Measurements from ENCODE around the gene GJC2.
"Not testable (repeated sequence)": the region's sequence is repeated elsewhere in the genome, so short reads cannot be mapped to it uniquely, and the experiment has no call there.

Gene GJC2

GRCh38 chr1:228174482-228175315 lies 25.0 kb downstream of the GJC2 start:
- no peak for DNase-seq

- DNase-seq = no peak
Measured at GRCh38 chr1:228175316-228176023, 25.7 kb downstream of the GJC2 start.

DNA sequence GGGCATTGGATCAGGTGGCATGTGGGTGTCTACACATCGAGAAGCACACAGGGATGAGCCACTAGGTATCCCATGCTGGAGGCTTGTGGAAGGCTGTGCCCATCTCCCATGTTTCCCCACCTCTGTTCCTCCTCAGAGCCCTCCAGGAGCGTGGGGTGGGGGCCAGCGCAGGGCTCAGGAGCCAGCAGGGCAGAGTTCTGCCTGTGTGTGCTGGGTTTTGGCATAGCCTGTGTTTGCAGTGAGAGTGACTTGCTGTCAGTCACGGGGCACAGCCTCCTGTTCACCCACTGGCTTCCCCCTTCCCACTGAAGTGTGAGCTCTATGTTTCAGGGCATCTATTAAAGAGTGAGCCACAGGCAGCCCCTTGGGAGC lies 26.3 kb downstream of the GJC2 start:
- DNase-seq = no peak

DNA sequence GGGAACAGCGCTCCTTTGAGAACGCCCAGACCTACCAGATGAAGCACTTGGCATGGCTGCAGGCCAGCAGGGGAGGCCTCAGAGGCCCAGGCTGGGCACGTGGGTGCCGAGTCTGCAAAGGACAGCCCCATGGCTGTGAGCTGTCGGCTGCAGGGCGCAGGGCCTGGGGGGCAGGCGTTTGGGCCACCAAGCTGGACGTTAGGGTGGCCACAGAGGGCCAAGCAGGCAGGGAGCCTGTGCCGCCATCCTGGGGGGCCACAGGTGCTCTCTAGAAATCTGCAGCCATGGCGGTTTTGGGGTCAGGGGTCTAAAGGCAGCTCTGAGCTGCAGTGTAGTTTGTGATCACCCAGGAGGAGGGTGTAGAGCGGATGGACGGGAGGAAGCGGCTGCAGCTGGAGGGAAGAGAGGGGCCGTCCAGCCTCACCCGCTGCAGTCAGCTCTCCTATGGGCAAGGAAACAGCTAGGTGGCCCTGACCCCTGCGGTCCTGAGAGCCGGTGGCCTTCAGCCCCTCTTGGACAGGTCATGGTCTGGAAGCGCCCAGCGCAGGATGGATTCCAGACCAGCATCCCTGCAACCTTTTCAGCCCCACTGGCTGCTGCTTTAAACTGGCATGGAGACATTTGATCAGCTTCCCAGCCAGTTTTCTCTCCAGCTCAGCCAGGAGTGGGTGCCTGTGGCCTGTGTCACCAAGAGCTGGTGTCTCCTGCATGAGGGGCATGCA lies 26.9 kb downstream of the GJC2 start:
- no peak for DNase-seq

DNA sequence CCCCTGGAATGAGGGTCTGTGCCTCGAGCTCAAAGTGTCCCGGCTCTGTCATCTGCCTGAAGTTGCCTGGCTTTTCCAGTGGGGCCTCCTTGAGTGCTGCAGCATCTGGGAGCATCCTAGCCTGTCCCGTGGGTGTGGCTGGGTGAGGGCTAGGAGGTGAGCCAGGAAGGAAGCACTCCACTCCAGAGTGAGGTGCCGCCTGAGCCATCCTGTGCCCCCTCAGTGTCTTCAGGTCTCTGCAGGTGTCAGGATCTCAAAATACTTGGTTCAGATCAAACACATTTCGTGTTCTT lies 27.4 kb downstream of the GJC2 start:
- DNase-seq = no peak

- no peak for DNase-seq
Measured at GRCh38 chr1:228177721-228178710, 28.3 kb downstream of the GJC2 start.

GRCh38 chr1:228178737-228179684 lies 29.3 kb downstream of the GJC2 start:
- no peak for DNase-seq

- no peak for DNase-seq
Measured at GRCh38 chr1:228180271-228180958, 30.7 kb downstream of the GJC2 start.

DNA sequence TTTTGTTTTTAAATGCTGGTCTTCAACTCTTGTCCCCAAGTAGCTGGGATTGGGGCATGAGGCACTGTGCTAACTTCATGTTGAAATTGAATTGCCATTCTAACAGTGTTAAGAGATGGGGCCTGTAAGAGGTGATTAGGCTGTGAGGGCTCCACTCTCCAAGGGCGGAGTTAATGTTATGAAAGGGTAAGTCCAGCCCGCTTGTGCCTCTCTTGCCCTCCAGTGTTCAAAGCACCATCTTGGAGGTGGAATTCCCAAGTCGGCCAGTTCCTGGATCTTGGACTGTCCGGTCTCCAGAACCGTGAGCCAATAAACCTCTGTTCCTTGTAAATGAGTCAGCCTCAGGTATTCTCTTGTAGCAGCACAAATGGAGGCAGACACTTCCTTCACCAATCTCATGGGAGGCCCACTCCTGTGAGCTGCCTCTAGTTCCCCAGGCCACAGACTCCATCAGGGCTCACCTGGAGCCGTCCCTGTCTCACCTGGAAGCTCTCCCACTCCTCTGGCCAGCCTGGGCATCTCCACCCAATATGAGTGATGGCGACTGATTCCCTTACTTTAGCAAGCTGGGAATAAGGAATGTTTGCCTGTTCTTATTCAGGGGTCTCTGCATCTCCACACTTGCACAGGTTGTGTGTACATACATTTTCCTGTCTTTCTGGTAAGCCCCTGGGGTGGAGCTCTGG lies 31.4 kb downstream of the GJC2 start:
- no peak for DNase-seq

- no peak for DNase-seq
Measured at GRCh38 chr1:228181645-228182034, 31.9 kb downstream of the GJC2 start.

DNA sequence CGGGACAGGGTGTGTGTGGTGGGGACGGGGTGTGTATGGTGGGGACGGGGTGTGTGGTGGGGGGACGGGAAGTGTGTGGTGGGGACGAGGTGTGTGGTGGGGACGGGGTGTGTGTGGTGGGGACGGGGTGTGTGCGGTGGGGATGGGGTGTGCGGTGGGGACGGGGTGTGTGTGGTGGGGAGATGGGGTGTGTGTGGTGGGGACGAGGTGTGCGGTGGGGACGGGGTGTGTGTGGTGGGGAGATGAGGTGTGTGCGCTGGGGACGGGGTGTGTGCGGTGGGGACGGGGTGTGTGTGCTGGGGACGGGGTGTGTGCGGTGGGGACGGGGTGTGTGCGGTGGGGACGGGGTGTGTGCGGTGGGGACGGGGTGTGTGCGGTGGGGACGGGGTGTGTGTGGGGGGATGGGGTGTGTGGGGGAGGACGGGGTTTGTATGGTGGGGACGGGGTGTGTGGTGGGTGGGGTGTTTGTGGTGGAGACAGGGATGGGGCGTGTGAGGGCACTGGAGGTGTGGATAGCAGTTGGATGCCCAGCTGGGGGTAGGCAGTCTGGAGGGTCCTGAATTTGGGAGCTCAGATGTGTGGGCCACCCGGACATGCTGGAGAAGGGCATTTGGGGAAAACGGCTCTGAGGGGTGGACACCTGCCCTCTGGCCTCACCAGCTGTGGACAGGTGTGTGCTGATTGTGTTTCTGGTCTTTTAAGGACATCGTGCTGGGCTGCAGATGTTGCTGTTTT lies 32.7 kb downstream of the GJC2 start:
- no peak for DNase-seq

DNA sequence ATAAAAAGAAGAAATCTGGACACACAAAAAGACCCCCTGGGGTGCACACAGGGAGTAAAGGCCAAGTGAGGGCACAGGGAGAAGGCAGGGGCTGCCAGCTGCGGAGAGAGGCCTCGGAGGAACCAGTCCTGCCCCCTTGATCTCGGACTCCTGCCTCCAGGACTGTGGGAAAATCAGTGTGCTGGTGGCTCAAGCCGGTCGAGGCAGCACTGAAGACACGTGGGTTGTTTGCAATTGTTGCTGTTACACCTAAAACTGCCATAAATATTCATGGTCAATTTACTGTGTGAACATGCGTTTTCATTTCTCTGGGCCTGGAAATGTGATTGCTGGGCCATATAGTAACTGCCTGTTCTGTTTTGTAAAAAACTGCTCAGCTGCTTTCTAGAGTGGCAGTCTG lies 34.4 kb downstream of the GJC2 start:
- DNase-seq = no peak

DNA sequence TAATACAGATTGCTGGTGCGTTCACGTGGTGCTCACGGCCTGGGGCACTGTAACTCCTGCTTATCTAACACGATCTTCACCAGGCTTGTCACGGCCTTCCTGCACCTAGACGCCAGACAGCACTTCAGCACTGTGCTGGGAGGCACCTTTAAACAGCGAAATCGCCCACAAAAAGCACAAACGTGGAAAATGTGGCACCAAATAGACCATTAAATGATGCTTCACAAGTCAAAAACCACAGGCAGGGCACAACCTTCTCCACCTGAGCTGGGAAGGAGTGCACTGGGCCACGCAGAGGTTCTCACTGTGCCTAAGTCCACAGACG lies 35.9 kb downstream of the GJC2 start:
- DNase-seq = peak; percentile 30

DNA sequence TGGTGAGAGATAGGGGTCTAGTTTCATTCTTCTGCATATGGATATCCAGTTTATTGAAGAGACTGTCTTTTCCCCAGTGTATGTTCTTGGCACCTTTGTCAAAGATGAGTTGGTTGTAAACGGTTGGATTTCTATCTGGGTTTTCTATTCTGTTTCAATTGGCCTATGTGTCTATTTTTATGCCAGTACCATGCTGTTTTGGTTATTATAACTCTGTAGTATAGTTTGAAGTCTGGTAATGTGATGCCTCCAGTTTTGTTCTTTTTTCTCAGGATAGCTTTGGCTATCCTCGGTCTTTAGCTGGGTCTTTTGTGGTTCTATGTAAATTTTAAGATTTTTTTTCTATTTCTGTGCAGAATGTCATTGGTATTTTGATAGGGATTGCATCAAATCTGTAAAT lies 38.5 kb downstream of the GJC2 start:
- DNase-seq = not testable (repeated sequence)

DNA sequence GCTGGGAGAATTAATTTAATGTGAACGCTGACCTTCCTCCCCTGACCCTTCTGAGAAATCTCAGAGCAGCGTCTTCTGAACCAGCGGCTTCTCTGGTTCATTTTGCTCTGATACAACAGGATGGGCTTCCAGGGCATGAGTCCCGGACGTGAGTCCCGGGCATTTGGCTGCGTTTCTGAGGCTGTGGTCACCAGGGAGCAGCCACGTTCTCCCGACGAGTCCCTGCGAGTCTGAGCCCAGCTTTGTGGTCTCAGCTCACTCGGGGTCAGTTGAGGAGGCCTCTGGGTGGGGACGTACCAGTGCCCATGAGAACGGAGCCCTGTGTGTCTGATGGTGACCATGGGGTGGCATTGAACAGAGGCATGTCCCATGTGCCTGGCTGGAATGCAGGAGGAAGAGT lies 40.5 kb downstream of the GJC2 start:
- DNase-seq = no peak

- DNase-seq = no peak
Measured at GRCh38 chr1:228190778-228191177, 41.0 kb downstream of the GJC2 start.

GRCh38 chr1:228194436-228194835 lies 44.7 kb downstream of the GJC2 start:
- no peak for DNase-seq

GRCh38 chr1:228194921-228195812 lies 45.4 kb downstream of the GJC2 start:
- DNase-seq = no peak
